HG03039 (cell line): ENCODE results near the gene FTH1.
"Not testable (repeated sequence)": the region's sequence is repeated elsewhere in the genome, so short reads cannot be mapped to it uniquely, and the experiment has no call there.

Experiments
- ATAC-seq: cut with Tn5 transposase; IDR thresholded peaks from one replicate; pipeline ENCODE4 v1.9.1; 2021; ENCODE audit warnings: mild to moderate bottlenecking, moderate library complexity; ENCODE audit not compliant: unreplicated experiment

Gene FTH1

GRCh38 chr11:61978703-61979661 is 11.5 kb upstream of the FTH1 start:
- no peak for ATAC-seq

DNA sequence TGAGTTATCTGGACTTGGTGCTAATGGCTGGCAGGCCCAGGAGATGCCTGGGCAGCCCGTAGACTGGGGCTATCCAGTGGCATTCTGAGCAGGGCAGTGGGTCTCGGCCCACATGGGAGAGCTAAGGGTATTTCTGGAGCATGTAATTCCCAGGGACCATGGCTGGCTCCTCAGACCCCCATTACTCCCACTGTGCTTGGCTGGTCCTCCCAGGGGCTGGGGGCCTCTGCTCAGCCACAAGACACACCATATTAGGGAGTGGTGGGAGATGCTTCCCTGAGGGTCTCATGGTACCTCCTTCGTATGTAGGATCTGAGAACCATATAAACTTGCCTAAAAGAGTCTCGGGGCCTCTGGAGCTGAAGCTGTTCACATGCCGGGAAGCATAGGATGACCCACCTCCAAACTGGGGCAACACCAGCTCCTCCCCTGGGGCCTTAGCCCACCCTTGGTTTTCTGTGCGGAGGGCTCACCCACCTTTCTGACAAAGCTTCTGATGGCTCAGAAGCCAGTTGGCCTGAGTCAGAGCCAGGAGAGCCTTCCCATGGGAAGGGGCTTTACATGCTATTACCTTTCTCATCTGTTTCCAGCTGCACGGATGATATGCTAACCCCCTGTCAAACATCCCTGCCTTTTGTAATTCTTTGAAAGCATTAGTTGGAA is 9.5 kb upstream of the FTH1 start:
- no peak for ATAC-seq

DNA sequence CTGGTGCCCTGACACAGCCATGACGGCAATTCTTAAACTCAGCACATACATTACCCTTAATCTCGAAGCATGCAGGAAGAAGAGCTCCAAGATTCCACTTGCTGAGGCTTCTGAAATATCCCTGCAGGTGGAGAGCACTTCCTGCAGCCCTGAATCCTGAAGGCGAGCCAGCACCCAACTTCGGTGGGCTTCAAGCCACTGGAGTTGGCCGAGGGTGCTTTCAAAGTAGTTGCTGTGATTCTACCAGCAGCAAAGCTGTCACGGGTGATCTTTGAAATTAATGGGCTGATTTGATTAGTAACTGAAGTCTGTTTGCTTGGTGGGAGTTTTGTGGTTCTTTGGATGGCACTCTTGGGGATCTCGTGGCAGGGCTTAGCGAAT is 9.0 kb upstream of the FTH1 start:
- no peak for ATAC-seq

GRCh38 chr11:61975638-61976419 is 8.4 kb upstream of the FTH1 start:
- no peak for ATAC-seq

- no peak for ATAC-seq
Observed at GRCh38 chr11:61974766-61975631, 7.6 kb upstream of the FTH1 start.

DNA sequence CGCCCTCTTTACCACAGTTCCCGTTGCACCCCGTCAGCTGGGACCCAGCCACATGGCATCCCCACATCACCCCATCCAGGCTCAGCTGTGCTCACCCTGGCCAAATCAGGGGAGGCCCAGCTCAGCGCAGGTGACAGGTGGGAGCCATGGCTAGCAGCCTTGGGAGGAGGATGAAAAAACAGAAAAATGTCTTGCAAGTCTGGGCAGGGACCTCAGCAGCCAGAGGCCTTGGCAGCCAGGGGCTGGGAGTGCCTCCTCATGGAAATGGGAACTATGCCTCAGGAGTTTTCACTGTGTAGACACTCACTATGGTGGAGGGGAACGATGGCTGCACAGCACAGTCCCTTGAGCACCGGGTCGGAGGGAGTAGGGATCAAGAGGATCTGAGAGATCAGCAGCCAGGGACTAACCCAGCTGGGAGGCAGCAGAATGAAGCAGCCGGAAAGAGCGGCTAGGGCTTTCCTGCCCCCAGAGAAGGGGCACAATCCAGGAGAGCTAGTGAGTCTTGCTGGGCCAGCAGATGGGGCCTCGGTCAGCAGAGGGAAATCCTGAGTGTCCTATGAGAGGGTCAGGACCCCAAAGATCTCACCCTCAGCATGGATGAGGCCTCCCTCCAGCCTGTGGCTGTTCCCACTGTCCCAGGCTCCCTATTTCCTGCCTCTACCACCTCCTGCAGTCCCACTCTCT is 6.2 kb upstream of the FTH1 start:
- no peak for ATAC-seq

DNA sequence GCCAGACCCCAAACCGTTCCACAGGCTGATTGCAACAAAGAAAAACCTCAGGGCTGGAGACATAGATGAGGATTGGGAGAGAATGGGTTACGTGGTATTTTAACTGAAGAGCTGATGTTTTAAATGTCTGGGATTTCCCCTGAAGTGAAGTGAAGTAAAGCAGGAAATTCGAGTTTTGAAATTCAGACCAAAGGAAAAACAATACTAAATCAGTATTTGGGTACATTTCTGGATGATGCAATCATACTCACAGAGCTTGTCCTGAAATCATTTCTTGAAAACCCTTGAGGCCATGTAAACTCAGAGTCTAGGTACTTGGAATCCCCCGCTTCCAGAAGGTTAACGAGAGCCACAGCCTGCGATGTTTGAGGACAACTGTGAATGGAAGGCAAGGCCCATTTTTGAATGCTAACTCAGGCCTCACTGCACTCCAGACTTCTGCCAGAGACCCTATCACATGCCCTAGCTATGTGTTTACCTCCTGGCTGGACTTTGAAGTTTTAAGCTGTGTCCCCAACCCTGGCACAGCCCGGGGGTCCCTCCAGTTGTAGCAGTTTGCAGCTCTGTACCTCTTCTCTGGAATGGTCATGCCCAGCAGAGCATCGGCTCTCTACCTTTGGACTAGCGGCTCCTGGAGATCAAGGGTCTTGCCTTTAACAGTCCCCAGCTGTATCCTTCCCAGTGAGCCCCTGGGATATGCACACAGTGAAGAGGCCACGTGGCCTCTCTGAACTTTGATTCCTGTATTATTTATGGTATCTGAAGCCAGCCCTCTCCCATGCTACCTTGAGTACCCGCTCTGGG is 5.4 kb upstream of the FTH1 start:
- no peak for ATAC-seq

GRCh38 chr11:61972112-61972671 is 4.8 kb upstream of the FTH1 start:
- no peak for ATAC-seq

DNA sequence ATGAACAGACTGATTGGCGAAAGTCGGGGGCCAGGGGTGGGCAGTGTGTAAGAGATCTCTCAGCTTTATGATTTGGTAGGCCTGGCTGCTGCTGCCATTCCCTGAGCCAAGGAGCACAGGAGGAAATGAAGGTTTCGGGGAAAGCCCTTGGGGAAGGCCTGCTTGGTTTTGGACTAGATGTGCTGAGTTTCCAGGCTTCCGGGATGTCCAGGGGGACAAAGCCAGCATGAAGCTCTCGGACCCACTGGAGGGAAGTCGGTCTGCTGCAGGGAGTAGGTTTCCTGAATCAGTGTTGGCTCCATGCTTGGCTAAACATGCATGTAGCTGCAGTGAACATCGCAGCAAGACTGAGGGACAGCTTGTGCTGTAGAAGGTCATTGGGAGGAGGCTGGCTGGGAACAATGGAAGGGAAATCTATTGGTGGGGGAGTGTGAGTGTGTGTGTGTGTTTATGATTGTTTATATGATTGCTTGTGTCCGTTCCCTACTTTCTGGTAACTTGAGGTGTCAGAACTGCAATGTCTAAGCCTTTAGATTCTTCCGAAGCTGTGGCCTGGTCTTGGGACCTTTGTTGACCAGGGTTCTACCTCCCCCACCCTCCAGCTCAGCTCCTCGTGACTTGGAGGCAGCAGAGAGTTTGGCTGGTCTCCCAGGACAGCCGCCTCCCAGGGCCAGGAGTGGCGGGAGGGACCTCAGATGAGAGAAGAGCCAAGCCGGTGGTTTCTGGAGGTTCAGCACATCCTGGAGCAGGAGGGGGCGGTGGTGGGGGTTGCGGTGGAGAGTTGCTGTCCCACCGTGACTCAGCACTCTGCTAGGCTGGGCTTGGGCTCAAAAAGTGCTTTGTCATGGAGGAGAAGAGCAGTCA is 4.0 kb upstream of the FTH1 start:
- no peak for ATAC-seq

GRCh38 chr11:61969838-61970662 is 2.6 kb upstream of the FTH1 start:
- no peak for ATAC-seq

- ATAC-seq, result no peak
Observed at GRCh38 chr11:61969391-61969758, 1.9 kb upstream of the FTH1 start.

DNA sequence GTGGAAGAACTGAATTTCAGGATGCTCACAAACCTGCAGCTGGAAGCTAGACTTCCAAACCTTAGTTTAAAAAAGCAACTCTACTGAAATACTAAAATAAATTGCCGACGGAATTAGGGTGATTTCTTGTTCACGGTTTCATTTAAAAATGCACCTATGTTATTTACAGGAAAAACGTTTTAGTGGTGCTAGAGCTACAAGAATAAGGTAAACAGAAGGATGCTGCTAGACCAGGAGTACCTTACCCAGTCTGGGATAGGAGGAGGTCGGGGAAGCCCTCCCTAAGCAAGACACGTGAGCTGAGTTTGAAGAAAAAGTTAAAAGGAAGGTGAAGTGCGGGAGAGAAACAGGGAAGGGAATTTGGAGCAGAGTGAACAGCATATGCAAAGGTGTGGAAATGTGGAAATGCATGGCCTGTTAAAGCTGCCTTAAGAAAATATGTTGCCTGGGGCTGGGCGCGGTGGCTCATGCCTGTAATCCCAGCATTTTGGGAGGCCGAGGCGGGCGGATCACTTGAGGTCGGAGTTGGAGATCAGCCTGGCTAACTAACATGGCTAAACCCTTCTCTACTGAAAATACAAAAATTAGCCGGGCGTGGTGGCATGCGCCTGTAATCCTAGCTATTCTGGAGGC is 1.4 kb upstream of the FTH1 start:
- ATAC-seq, result no peak

DNA sequence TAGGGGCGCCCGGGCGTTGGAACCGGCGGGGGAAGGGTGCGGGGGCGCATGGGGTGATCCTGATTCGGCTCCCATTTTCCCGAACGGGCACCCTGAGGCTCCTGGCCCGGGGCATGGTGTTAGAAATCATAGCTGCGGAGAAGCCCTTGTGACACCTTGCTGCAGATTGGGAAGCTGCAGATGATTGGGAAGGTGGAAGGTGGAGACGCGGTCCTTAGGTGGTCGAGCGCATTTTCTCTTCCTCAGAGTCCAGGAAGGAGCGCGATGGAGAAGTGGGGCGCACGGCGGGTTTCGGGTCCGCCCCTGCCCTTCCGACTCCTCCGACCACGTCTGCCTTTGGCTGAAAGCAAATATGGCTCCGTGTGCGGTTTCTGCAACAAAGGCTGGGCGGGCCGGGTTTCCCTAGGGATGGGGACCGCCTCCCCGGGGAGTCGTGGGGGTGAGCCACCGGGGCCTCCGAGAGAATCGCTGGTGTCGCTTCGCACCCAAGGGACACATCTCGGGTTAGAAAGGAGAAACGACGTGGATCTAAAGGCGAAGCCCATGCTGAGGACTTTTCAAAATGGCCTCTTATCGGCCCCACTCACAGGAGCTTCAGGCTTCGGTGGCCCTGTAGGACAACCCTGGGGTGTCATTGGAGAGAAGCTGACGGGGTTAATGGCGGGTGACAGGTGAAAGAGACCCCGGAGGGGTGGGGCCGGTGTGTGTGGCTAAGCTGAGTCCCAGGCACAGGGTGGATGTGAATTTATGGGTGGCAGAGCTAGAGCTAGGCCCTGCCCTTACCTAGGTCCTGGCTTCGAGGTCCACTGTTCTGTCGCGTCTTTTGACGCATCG is 707 bp upstream of the FTH1 start:
- ATAC-seq, result peak; percentile 18

- no peak for ATAC-seq
Observed at GRCh38 chr11:61966734-61967115, 709 bp downstream of the FTH1 start.

- not testable (repeated sequence) for ATAC-seq
Observed at GRCh38 chr11:61964666-61965271, 2.7 kb downstream of the FTH1 start.
